Stimulated activated CD8-positive, alpha-beta memory T cell treated with anti-CD3 and anti-CD28 coated beads, Interleukin-12 subunit alpha, Interleukin-12 subunit beta, amount 100 ng/mL, for 24 hours (primary cell): ENCODE results near the gene GPR84.

ENCODE experiments used
- DNase-seq: peaks from one replicate; pipeline ENCODE4 v3.0.0-alpha.2; 2020; ENCODE audit errors: extremely low read depth

Gene GPR84

DNA sequence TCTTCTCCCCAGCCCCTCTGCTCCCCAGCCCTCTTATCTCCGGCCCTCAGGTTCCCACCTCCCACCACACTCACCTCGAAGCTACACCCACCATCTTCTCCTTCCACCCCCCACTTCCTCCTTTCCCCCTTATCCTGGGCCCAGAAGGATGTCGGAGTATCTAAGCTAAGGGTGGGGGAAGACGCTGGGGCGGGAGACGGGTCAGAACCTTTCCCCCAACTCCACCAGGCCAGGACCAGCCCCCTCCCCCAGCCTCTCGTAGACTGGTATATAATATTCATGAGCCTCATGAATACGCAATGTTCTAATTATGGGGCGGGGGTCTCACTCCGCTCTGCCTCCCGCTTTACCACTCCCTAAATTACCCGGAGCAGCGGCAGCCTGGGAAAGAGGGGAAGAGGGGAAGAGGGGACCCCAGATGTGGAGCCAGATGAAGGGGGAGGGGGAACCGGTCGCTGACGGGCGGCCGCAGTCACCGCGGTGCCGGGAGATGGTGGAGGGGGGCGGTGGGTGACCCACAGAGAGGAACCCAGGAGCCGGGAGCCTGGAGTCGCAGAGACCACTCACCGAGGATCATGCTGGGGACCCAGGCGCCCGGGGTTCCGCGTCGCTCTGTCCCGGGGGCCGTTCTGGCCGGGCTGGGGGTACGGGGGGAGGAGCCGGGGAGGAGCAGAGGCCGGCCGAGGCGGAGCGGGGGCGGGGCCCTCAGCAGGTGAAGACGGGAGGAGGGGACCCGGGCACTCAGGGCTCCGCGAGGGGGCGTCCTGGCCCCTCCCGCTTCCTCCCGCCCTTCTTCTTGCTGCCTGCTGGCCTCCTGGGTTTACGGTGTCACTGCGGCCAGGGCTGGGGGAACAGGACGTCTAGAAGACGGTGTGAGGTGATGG lies 26.6 kb upstream of the GPR84 start:
- DNase-seq: peak; percentile 36

DNA sequence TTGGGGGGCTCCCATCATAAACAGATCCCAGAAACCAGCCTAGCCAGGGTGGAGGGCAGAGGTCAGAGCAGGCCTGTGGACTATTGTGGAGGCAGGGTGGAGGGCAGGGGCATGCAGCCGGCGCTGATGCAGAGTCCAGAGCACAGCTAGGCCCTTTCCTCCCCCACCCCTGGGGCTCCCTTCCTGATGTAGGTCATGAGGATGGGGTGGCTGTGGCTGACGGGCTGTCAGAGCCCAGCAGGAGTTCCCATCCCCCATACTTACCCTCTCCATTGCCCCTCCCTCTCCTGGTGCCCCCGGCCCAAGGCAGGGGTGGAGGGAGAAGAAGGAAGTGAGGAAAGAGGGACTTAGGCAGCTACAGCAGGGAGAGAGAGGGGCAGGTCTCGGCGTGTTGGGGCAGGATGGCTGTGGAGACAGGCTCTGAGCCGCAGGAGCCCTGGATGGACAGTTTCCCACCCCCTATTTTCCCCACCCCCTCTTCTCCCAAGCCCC lies 25.9 kb upstream of the GPR84 start:
- DNase-seq: no peak

DNA sequence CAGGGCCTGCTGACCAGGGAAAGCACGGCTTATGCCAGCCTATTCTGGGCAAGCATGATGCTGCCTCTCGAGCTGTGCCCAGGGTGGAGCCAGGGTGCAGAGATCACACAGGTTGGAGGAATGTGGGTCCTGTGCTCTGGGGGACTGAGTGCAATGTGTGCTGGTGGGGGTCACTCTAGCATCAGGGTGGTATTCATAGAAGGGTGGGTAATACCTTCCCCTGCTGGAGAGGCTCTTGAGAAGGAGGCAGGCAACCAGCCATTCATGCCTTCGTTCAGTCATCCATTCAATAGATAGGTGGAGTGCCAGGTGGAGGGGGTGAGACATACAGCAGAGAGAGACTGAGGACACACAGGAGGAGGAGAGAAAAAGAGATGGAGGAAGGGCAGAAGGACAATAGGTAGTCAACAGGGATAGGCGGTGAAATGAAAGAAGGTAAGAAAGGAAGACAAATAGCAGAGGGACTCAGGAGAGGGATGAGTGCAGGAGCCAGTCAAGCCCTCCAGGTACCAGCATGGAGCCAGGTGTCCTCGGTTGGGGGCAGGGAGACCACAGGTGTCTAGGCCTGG lies 25.4 kb upstream of the GPR84 start:
- DNase-seq: no peak

DNA sequence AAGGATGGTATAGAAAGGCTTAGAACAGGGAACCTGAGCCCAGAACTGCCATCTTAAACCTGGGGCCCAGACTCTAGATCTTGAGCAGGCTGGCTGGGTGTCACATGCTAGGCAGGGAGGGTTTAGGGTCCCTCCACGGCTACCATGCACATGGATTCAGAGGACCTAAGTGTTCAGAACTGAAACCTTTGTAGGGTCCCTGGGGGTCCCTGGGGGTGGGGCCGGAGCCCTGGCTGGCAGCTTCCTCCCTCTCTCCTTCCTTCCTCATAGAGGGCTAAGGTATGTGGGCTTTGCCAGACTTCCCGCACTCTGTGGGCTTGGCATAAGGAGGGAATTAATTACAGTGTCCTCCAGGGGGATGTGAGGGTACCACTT lies 24.8 kb upstream of the GPR84 start:
- DNase-seq: no peak

DNA sequence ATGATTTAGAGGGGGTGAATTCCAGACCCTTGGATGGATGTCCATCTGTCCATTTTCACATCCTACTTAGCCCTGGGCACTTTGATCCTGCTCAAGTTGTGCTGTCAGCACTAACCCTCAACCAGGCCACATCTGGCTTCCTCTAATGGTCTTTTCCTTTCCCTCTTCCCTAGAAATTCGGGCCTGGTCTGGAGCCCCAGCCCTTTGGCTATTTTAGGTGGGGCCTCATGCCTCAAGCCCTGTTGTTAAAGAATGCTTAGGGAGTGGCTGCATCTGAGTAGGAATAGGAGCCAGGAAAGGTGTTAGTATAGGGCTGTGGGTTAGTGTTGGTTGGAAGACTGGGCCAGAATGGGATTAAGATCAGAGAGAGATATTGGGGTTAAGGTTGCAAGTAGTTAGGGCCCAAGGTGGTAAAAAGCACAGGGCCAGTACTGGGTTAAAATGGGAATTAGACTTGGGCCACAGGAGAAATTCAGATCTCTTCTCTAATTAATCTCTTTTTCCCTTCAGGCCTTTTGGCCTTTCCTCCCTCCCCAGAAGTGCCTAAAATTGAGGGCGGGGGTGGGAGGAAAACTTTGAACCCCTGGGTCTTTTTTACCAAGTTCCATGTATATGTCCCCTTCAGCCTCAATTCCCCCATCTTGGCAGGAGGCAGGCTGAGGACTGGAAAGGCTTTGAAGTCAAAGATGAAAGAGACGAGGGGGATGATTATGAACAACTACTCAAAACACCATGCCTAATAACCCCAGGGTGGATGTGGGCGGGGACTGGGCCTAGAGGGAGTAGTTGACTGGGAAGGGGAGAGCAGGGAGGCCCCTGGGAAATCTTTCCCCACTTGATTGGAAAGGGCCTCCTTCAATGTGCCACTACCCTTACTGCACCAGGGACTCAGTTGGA lies 24.2 kb upstream of the GPR84 start:
- no peak for DNase-seq

DNA sequence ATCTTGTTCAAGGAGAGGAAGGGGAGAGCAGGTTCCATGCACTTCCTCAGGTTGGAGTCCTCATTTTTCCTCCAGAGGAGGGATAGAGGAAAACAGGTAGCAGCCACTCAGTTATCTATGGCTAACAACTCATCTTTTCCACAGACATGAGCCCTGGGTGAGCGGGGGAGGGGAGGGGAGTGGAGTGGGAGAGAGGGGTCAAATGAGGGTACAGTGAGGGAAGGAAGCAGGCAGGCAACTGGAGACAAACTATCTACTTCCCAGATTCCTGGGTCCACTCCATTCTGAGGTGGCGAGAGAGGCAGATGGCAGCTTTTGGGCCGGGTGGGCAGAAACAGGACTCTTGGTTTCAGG lies 22.8 kb upstream of the GPR84 start:
- DNase-seq: no peak

DNA sequence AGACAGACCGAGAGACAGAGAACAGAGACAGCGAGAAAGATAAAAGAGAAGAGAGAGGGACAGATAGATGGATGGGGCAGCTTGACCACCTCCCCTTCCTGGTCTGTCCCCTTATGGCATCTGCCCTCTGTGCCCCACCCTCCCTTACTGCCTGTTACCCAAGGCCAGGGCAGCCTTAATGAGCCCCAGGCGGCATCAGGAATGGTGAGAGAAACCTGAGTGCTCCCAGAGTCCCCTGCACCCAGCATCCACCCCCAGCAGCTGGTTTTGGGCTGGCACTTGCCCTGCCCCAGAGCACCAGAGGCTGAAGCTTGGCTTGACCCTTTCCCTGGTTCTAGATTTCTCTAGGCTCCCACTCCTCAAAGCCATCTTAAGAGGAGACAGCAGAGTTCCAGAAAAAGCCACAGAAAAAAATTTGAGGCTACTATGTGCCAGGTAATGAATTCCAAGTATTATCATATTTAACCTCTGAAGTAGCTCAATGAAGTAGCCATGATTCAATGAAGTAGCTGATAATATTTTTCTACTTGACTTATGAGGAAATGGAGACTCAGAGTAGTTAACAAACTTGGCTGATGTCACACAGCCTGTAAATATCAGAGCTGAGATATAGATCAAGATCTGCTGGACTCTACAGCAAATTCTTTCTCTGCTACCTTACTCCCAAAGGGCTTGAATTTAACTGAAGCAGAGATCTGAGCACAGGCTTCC lies 22.3 kb upstream of the GPR84 start:
- no peak for DNase-seq

DNA sequence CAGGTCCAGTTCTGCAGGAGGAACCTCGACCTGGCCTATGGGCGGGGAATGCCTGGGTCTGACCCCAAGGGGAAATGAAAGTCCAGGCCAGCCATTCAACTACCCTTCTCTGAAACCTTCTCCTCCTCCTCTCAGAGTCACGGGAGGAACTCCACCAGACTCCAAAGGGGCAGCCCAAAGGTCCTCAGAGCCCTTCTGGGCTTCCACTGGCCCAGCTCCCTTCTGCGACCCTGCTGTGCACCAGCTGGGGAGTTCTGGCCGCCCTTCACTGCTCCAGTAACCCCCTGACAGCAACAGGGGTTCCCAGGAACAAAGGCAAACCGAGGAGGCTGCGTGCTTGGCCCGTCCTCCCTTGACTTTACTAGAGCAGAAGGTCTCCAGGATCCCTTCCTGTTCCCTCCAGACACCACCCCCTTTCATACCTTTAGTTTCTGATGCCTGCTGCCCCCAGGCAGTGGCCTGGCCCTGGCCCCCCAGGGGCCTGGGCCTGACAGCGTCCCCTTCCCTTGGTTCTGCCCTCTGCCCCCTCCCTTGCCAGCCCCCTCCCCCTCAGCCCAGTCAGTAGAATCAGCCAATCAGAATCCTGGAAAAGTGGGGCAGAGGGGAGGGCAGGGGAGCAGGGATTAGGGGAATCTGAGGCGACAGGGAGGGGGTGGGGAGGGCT lies 21.1 kb upstream of the GPR84 start:
- DNase-seq: no peak

DNA sequence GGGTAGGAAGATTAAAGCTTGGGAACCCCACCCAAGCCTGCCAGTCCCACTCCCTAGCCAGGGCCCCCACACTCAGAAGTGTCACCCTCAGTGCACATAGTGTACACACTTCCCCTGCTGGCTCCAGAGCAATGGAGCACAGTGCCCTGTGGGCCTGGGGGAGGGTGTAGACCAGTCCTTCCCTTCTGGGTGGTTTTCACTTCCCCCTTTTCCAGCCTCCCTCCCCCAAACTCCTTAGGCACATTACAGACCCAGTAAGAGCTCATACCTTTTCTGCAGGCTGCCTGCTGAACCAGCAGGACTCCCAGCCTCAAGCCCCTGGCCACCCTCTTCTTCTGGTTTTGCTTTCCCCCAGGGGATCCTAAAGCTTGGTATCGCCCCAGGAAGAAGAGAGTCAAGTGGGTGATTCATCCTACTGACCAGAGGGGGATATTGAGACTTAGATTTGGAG lies 20.3 kb upstream of the GPR84 start, which contains the start of gene ZNF385A:
Gene ZNF385A, minus strand, starts transcription at position 143 of the 451 bp plus-strand sequence. CDS start 219 bp downstream, outside the sequence.
- no peak for DNase-seq

DNA sequence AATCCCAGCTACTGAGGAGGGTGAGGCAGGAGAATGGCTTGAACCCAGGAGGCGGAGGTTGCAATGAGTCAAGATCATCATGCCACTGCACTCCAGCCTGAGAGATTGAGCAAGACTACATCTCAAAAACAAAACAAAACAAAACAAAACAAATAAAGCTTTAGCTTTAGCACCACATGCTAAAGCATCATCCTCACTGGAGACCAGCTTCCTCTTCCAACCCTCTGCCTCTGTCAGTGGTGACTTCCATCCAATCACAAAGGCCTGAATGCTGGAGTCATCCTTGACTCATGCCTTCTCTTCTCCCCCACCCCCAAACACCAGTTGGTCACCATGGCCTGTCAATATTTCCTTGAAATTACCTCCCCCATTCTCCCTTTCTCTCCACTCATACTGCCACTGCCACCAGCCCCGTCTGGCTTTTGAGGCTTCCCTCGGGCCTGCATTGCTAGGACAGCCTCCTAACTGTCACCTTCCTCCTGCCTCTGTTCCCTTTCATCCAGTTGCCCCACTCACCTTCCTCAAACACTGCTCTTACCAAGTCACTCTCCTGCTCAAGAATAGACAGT lies 18.8 kb upstream of the GPR84 start:
- no peak for DNase-seq

DNA sequence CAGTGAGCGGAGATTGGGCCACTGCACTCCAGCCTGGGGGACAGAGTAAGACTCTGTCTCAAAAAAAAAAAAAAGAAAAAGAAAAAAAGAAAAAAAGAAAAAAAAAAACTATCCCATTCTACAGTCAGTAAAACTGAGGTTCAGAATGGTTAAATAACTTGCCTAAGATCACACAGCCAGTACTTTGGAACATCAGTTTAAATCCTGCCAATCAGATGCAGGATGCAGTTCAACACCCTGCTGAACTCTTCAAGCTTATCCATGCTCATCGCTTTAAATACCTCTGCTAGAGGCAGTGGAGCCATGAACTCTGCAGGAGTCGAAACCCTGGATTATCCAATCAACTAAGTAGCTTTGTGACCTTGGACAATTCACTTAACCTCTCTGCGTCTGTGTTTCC lies 16.9 kb upstream of the GPR84 start:
- no peak for DNase-seq

DNA sequence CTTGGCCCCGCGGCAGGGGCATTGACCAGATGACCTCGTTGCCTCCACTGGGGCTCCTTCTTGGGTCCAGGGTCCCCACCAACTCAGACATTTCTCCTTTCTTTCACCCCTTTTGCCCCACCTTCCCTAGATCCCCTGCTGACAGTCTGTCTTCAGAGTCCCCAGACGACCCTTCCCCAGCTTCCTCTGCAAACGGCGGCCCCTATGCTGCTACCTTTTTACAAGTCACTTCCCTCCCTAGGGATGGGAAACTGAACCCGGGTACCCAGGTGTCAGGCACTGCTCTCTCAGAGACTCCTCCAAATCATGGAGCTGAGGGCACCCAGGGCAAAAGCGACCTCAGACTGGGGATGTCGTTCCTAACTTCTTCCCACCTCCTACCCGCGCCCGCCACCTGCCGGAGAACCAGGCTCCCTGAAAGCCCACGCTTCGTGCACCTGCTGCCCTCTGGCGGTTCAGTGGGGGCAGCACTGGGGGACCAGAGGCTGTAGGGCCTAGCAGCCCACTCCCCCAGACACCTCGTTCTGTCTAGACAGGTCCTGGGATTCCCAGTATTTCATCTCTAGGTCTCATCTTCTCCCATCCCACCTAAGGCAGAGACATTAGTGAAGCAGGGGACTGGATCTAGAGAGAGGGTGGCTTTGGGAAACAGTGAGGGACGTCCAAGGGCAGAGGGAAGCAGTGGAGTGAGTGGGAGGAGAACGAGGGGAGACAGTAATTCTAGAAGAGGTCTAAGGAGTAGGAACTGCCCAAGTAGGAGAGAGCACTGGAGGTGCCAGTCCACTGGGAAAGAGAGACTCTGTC lies 15.3 kb upstream of the GPR84 start:
- DNase-seq: peak; percentile 69

DNA sequence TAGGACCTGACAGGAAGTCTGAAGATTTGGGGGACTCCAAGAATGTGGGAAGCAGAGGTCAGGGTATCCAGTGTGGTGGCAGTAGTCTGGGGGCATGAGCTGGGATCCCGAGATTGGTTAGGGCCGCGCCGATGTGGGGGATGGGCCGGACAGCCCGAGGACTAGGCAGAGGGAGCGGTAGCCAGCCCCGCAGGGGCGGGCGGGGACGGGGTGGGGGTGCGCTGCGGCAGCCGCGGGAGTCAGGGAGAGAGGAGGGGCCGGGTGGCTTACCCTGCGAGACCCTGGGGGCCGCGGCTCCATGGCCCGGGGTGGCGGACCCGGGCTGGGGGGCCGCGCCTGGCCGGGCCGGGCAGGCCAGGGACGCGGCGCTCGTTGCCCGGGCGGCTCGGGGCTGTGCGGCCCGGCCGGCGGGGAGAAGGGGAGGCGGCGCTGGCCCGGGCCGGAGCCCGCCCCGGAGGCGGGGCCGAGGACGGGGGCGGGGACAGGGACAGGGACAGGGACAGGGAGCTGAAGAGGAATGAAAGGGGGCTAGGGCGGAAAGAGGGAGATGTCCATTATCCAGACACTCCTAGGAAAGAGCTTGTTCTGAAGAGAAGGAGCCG lies 14.6 kb upstream of the GPR84 start:
- DNase-seq: no peak

DNA sequence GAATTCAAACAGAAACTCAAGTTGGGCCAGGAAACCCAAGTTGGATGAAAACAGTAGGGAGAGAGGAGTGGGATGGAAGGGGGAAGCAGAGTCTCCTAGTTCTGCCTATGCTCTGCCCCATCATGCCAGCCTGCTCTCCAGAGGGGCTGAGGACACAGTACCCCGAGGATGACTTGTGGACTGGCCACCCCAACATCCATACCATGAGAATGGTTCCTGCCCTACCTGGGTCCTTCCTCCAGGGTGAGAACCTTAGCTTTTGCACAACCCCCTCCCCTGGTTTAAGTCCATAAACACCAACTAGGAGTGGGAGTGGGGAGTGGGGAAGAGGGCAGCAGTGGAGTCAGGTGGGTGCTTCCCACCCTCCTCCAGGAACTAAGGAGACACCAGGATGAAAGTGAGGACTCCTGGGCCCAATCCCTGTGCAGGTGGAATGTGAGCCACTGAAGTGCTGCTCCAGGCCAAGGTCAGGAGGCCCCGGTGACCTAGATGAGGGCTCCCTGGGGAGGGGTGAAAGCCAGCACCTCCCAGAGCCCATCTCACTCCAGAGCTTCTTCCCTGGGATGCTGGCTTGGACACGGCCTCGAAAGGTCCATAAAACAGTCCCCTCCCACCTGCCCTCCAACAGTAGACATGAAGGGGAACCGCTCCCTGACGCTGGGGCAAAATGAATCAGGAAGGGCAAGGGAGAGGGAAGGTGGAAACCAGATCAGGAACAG lies 13.7 kb upstream of the GPR84 start:
- no peak for DNase-seq

DNA sequence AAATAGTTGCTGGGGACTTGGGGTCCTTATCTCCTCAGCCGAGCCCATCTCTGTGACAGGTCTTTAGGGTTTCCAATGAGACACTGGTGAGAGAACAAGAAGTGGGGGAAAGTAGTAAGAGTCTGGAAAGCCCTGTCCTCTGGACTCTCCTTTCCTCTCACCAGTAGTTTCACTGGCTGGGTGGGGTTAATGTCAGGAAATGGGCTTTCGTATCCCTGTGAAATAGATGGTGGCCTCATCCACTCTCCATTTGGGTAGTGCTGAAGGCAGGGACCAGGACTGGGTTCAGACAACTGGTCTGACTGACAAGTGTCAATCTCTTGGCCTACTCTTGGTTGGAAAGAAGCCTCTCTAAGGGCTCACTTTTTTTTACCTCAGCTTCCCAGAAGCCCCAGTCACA lies 12.7 kb upstream of the GPR84 start:
- no peak for DNase-seq

DNA sequence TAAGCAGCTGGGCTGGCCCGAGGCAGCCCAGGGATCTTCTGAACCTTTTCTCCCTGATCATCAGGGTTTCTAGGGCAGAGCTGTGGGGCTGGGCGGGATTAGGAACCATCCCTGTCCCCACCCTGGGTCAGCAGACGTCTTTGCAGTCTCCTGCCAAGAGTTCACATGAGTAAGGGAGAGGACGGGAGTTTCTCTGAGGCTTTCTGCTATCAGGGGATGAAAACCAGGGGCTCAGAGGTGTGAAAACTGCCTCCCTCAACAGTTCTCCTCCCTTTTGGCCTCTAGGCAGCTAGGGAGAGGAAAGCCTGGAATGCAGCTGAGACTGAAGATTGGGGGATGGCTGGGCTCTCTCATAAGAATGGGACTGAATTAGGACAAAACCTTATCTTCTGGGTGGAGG lies 12.3 kb upstream of the GPR84 start:
- DNase-seq: no peak

DNA sequence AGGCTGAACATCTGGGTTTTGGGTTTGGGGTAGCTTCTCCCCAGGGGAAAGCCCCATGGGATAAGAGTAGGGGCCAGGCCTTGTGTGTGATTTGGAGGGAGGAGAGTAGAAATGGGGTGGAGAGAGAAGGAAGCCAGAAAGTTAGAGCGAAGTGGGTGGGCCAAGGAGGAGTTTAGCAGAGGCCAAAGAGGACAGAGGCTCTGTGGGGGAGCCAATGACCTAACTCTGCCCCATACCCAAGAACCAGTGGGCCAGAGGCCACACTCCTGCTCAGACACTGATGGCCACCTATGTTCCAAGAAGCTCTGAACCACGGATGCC lies 10.9 kb upstream of the GPR84 start:
- no peak for DNase-seq

DNA sequence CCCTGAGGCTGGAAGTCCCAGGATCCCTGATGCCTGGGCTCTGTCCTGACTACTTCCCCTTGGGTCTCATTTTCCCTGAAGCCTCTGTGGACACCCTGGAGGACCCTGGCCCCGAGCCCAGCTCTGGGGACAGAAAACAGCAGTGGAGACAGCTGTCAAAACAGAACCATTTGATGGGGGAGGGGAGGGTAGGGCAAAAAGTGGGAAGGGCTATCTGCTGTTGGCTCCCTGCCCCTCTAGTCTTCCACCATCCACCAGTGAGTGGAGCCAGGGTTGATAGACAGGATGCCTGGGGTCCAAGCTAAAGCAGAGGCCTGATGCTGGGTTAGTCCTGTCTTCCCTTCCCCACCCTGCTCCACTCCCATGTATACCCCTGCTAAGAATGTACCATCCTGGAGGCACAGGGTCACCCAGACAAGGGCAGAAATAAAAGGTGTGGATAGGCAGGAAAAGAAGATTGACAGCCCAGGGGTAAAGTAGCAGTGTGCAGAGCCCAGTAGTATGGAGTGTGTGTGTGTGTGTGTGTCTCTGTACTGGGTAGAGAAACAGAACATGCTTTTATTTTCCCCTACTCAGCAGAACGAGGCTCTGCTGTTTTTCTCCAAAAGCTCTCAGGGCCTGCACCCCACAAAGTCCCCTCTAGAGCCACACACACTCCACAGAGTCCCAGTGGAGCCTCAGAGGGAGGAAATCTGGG lies 10.4 kb upstream of the GPR84 start:
- DNase-seq: no peak
